ENCODE data around the gene LARGE2. TPM values are rescaled to one million over a fixed set of nuclear protein-coding genes. Genes with fewer than 3 reads are reported as not detected.

LARGE2 gene
- total RNA-seq, 1 donor from 2014 or later: 6.0 TPM

DNA sequence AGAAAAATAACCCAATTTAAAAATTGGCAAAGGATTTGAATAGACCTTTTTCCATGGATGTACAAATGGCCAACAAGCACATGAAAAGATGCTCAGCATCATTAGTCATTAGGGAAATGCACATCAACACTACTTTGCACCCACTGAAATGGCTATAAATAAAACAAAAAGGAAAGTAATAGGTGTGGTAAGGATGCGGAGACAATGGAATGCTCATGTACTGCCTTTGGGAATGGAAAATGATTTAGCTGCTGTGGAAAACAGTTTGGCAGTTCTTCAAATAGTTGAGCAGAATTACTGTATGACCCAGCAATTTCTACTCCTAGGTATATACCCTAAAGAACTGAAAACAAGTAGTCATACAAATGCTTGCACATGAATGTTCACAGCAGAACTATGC is 37.4 kb downstream of the LARGE2 start:
- TF ChIP-seq, protein P1, sequence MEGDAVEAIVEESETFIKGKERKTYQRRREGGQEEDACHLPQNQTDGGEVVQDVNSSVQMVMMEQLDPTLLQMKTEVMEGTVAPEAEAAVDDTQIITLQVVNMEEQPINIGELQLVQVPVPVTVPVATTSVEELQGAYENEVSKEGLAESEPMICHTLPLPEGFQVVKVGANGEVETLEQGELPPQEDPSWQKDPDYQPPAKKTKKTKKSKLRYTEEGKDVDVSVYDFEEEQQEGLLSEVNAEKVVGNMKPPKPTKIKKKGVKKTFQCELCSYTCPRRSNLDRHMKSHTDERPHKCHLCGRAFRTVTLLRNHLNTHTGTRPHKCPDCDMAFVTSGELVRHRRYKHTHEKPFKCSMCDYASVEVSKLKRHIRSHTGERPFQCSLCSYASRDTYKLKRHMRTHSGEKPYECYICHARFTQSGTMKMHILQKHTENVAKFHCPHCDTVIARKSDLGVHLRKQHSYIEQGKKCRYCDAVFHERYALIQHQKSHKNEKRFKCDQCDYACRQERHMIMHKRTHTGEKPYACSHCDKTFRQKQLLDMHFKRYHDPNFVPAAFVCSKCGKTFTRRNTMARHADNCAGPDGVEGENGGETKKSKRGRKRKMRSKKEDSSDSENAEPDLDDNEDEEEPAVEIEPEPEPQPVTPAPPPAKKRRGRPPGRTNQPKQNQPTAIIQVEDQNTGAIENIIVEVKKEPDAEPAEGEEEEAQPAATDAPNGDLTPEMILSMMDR (IDR thresholded peaks at IDR 0.05): no peak
- no peak overlapping the region for H3K27ac ChIP-seq
- ATAC-seq: no peak
- intact Hi-C loops (cut with DNase I): no loop called here
- DNase-seq: no peak
- H3K4me1 ChIP-seq: peaks cover 4% of the 10 kb centered on the region
- H3K4me3 ChIP-seq: no peak overlapping the region
- peaks cover 25% of the 10 kb centered on the region for H3K36me3 ChIP-seq
- no peaks in the 10 kb centered on the region for H3K9me3 ChIP-seq
- no peaks in the 10 kb centered on the region for H3K27me3 ChIP-seq

DNA sequence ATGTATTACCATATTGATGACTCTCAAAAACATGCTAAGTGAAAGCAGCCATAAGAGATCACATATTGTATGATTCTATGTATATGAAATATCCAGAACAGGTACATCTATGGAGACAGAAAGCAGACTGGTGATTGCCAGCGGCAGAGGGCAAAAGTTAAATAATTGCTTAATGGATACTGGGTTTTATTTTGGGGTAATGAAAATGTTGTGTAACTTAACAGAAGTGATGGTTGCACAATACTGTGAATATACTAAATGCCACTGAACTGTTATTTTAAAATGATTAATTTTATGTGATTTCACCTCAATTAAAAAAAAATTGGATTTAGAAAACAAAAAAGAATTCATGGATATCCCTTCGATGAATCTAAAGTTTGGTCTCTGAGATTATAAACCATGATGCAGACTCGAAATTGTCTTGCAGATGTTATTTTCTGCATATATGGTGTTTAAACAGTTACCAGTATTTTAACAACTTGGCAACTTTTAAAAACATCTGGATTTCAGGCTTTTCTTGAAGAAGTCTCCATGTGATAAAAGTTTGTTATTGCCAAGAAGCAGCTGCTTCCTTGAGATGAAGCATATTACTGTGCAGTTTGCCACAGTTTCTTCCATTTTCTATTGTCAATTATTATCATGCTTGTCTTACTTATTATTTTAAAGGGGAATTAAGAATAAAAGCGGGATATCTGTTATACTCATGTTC is 38.1 kb downstream of the LARGE2 start:
- TF ChIP-seq, protein P1 (IDR thresholded peaks at IDR 0.05): no peak
- Histone ChIP-seq H3K27ac (no peak overlapping the region), H3K9me3 (no peaks in the 10 kb centered on the region), H3K36me3 (peaks cover 32% of the 10 kb centered on the region), H3K27me3 (no peaks in the 10 kb centered on the region), H3K4me1 (peaks cover 4% of the 10 kb centered on the region), H3K4me3 (no peak overlapping the region)
- intact Hi-C loops (cut with DNase I): no loop called here
- ATAC-seq (no peak), DNase-seq (no peak)

DNA sequence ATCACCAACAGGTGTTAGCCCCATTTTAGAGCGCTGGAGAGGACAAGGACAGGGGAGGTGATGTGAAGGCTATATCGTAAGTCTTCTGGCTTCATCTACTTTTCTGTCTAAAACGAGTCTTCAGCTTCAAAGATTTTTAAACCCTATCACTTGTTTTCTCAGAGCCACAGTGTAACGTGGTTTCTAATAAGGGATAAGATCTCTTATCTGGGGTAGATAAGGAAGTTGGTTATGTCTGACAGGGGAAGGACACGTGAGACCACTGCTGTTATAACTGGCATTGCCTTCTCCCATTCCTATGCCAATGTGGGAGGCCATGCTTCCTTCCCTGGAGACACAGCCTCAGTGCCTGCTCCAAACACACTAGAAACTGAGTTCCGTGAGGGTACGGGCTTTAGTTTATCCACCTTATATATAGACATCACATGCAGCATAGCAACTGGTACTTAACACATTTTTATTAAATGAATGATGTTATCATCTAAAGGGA is 39.3 kb downstream of the LARGE2 start:
- ATAC-seq (no peak), DNase-seq (no peak)
- H3K4me1 ChIP-seq: peaks cover 4% of the 10 kb centered on the region
- no peak overlapping the region for H3K4me3 ChIP-seq
- intact Hi-C loops (cut with DNase I): no loop called here
- H3K27me3 ChIP-seq: no peaks in the 10 kb centered on the region
- no peaks in the 10 kb centered on the region for H3K9me3 ChIP-seq
- H3K27ac ChIP-seq: no peak overlapping the region
- H3K36me3 ChIP-seq: peaks cover 45% of the 10 kb centered on the region
- TF ChIP-seq, protein P1 (IDR thresholded peaks at IDR 0.05): no peak

DNA sequence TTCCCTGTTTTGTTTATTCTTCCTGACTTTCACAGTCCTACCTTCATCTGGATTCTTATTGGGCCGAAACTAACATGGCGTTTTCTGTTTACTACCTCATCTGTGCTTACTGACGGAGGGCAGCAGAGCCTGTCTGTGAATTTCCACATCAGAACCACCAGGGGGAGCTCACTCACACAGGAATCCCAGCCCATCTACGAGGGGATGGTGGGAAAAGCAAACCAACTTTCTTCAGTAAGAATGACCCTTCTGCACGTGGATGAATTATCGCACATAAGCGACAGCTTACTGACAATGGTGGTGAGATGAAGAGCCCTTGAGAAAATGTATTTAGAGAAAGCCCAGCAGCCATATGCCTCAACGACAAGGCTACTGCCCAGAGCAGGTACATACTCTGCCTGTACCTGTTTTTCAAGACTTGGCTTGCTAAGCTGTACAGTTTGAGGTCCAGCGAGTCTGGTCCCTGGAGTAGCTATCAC is 42.5 kb downstream of the LARGE2 start:
- H3K27ac ChIP-seq: peak overlapping the region; percentile 33

DNA sequence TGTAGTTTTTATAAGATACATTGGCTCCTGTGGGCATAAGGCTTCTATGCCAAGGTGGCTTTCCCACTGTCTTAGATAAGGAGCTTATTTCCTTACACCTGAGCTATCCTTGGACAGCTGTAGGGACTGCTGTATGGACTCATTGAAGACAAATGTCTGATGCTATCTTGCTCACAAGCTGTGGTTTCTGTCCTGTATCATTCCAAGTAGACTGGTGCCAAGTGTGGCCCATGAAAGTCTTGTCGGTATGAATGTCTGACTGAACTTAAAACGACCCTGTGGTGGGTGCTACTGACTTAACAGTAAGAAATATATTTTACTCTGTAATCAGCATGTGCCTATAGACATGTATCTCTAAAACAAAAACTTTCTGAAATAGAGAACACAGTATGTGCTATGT is 45.0 kb downstream of the LARGE2 start:
- Histone ChIP-seq H3K36me3 (peaks cover 74% of the 10 kb centered on the region), H3K27ac (no peak overlapping the region), H3K9me3 (no peaks in the 10 kb centered on the region), H3K4me3 (no peak overlapping the region), H3K4me1 (no peaks in the 10 kb centered on the region), H3K27me3 (no peaks in the 10 kb centered on the region)
- DNase-seq (no peak), ATAC-seq (no peak)
- TF ChIP-seq, protein P1 (IDR thresholded peaks at IDR 0.05): no peak
- intact Hi-C loops (cut with DNase I): no loop called here

More for the DNA sequence above, 42.5 kb downstream of the LARGE2 start:
- TF ChIP-seq, protein P1 (IDR thresholded peaks at IDR 0.05): peak; percentile 88
- intact Hi-C loops (cut with DNase I): no loop called here
- no peaks in the 10 kb centered on the region for H3K27me3 ChIP-seq
- no peak overlapping the region for H3K4me3 ChIP-seq
- H3K9me3 ChIP-seq: no peaks in the 10 kb centered on the region
- peaks cover 75% of the 10 kb centered on the region for H3K36me3 ChIP-seq
- ATAC-seq (peak; percentile 98), DNase-seq (no peak)
- peaks cover under 1% of the 10 kb centered on the region for H3K4me1 ChIP-seq
